GM21786 (cell line): ENCODE results near the gene NARF.
A peak's percentile ranks its signal among the peaks of the same experiment; 100 is the strongest.
"Not testable (repeated sequence)": the region's sequence is repeated elsewhere in the genome, so short reads cannot be mapped to it uniquely, and the experiment has no call there.

ENCODE experiments used
- ATAC-seq: cut with Tn5 transposase; IDR thresholded peaks from one replicate; pipeline ENCODE4 v1.9.1; 2021; ENCODE audit not compliant: unreplicated experiment

Gene NARF

GRCh38 chr17:82496529-82497434 is 38.2 kb downstream of the NARF start:
- ATAC-seq = peak; percentile 66

- peak; percentile 11 for ATAC-seq
Observed at GRCh38 chr17:82497483-82498405, 39.2 kb downstream of the NARF start.

GRCh38 chr17:82502207-82502606 is 43.7 kb downstream of the NARF start:
- ATAC-seq = no peak

- no peak for ATAC-seq
Observed at GRCh38 chr17:82503094-82503727, 44.7 kb downstream of the NARF start.

- no peak for ATAC-seq
Observed at GRCh38 chr17:82503728-82504308, 45.3 kb downstream of the NARF start.

- ATAC-seq = no peak
Observed at GRCh38 chr17:82505296-82505695, 46.8 kb downstream of the NARF start.

- peak; percentile 78 for ATAC-seq
Observed at GRCh38 chr17:82506402-82506801, 47.9 kb downstream of the NARF start.

GRCh38 chr17:82507631-82508175 is 49.2 kb downstream of the NARF start:
- ATAC-seq = no peak

- ATAC-seq = not testable (repeated sequence)
Observed at GRCh38 chr17:82511642-82512041, 53.1 kb downstream of the NARF start.

- ATAC-seq = not testable (repeated sequence)
Observed at GRCh38 chr17:82513864-82514263, 55.3 kb downstream of the NARF start.

- ATAC-seq = no peak
Observed at GRCh38 chr17:82517230-82517865, 58.8 kb downstream of the NARF start.

- peak; percentile 93 for ATAC-seq
Observed at GRCh38 chr17:82518826-82519810, 60.6 kb downstream of the NARF start, which contains the start of gene FOXK2. Gene FOXK2, plus strand, starts transcription at chr17:82519732. Its CDS starts 157 bp downstream, at chr17:82519889.

GRCh38 chr17:82519971-82520903 is 61.7 kb downstream of the NARF start:
- no peak for ATAC-seq

- ATAC-seq = no peak
Observed at GRCh38 chr17:82524540-82524939, 66.0 kb downstream of the NARF start.

- ATAC-seq = no peak
Observed at GRCh38 chr17:82525712-82526111, 67.2 kb downstream of the NARF start.

- ATAC-seq = no peak
Observed at GRCh38 chr17:82527898-82528297, 69.4 kb downstream of the NARF start.

GRCh38 chr17:82528484-82529265 is 70.1 kb downstream of the NARF start:
- ATAC-seq = no peak
